Keratinocyte (primary cell): ENCODE results near the gene MKX. TPM values are rescaled to one million over a fixed set of nuclear protein-coding genes. Genes with fewer than 3 reads are reported as not detected.

Experiments used
- DNase-seq: peaks from one replicate; pipeline ENCODE4 v3.0.0-alpha.2; 2011; ENCODE audit warnings: low read depth, missing footprints, low spot score
- FAIRE-seq: peaks from 2 replicates; lab custom pipeline; 2011; peaks lifted over from hg19 to GRCh38; lab: Jason Lieb, UNC
- H2AFZ ChIP-seq: 2 replicates; pipeline ENCODE4 v1.6.0; 2012; ENCODE audit warnings: low read length, control low read depth, inconsistent platforms; ENCODE audit not compliant: control insufficient read depth
- H3K27ac ChIP-seq: 2 replicates; pipeline ENCODE4 v1.5.1; 2011; ENCODE audit warnings: low read length; ENCODE audit not compliant: control insufficient read depth, insufficient read depth
- H3K27me3 ChIP-seq: 3 replicates; pipeline ENCODE4 v1.6.0; 2011; ENCODE audit warnings: low read length; ENCODE audit not compliant: control insufficient read depth, insufficient read depth; ENCODE audit errors: extremely low read depth
- H3K36me3 ChIP-seq, 2 experiments: 2 replicates in 1 of 2; 3 replicates in 1 of 2; pipeline ENCODE4 v1.5.1; 2011; ENCODE audit warnings: low read length in 2 of 2, mild to moderate bottlenecking in 1 of 2; ENCODE audit not compliant: control insufficient read depth in 2 of 2, insufficient read depth in 2 of 2; ENCODE audit errors: extremely low read depth in 1 of 2
- H3K4me1 ChIP-seq: 3 replicates; pipeline ENCODE4 v1.5.1; 2011; ENCODE audit warnings: low read length; ENCODE audit not compliant: control insufficient read depth, insufficient read depth; ENCODE audit errors: extremely low read depth
- H3K4me2 ChIP-seq: 3 replicates; pipeline ENCODE4 v1.6.0; 2011; ENCODE audit warnings: low read depth, low read length; ENCODE audit not compliant: control insufficient read depth, insufficient read depth; ENCODE audit errors: extremely low read depth
- H3K4me3 ChIP-seq, 3 experiments: fragments of 200-600 bp in 1 of 3; sonication (generic) in 1 of 3; 2 replicates in 2 of 3; 3 replicates in 1 of 3; pipeline ENCODE4 v1.5.1; 2011 to 2016; ENCODE audit warnings: low read length in 3 of 3, mild to moderate bottlenecking in 3 of 3, control low read depth in 2 of 3, inconsistent platforms in 1 of 3, low read depth in 1 of 3, mixed read lengths in 1 of 3, mixed run types in 1 of 3, moderate library complexity in 1 of 3; ENCODE audit not compliant: control insufficient read depth in 2 of 3, insufficient read depth in 2 of 3; ENCODE audit errors: extremely low read depth in 1 of 3
- H3K79me2 ChIP-seq: 2 replicates; pipeline ENCODE4 v1.6.0; 2012; ENCODE audit warnings: low read length; ENCODE audit not compliant: control insufficient read depth, insufficient read depth
- H3K9ac ChIP-seq: 3 replicates; pipeline ENCODE4 v1.6.0; 2011; ENCODE audit warnings: low read length; ENCODE audit not compliant: control insufficient read depth, insufficient read depth; ENCODE audit errors: extremely low read depth
- H3K9me1 ChIP-seq: 3 replicates; pipeline ENCODE4 v1.6.0; 2011; ENCODE audit warnings: low read length; ENCODE audit not compliant: control insufficient read depth, insufficient read depth; ENCODE audit errors: extremely low read depth
- H3K9me3 ChIP-seq: 2 replicates; pipeline ENCODE4 v1.5.1; 2012; ENCODE audit warnings: low read depth, low read length; ENCODE audit not compliant: control insufficient read depth
- H4K20me1 ChIP-seq: 3 replicates; pipeline ENCODE4 v1.6.0; 2011; ENCODE audit warnings: low read length; ENCODE audit not compliant: control insufficient read depth, insufficient read depth; ENCODE audit errors: extremely low read depth
- CTCF ChIP-seq, 3 experiments: IDR thresholded peaks in 1 of 3; conservative IDR thresholded peaks in 1 of 3; optimal IDR thresholded peaks in 1 of 3; 2 replicates in 2 of 3; 3 replicates in 1 of 3; pipeline versions ENCODE3 to v1.5.1; 2011; ENCODE audit warnings: low read length in 3 of 3, mild to moderate bottlenecking in 3 of 3, moderate library complexity in 2 of 3, control low read depth in 1 of 3, inconsistent platforms in 1 of 3; ENCODE audit not compliant: insufficient read depth in 2 of 3; ENCODE audit errors: extremely low read depth in 1 of 3
- EZH2 ChIP-seq: IDR thresholded peaks from one replicate; pipeline ENCODE4 v1.6.1; 2012; ENCODE audit warnings: inconsistent platforms, mild to moderate bottlenecking, low read length, moderate library complexity
- dilution Hi-C: fragments of 300-500 bp; cut with MboI; formaldehyde crosslinking; loops from one replicate; pipeline ENCODE4 v1.7.0; 2020; ENCODE audit warnings: low sequenced_read_pairs; ENCODE audit not compliant: extremely low pct_ligation_motif_present
- polyA plus RNA-seq, 5 experiments: library from polyadenylated mRNA; depleted of rRNA in 3 of 5; stranded (reverse) in 3 of 5; stranded (forward) in 1 of 5; unstranded in 1 of 5; fragments of >200 nt; gene quantifications; 1 replicate in 1 of 5; 2 replicates in 3 of 5; 3 replicates in 1 of 5; pipeline versions ENCODE4 v1.2.1 to v1.2.3, GENCODE V29; 2011 to 2012; ENCODE audit warnings: missing spikeins in 2 of 5, low read depth in 1 of 5, low replicate concordance in 1 of 5

Gene MKX
- polyA plus RNA-seq, 1 donor (not counting 4 experiments of a cell fraction or from before 2014, with no cell fraction given), result 0.04 TPM

GRCh38 chr10:27699776-27700175, 45.8 kb downstream of the MKX start:
- Histone ChIP-seq H4K20me1 (no peaks in the 10 kb centered on the region), H3K9me3 (no peaks in the 10 kb centered on the region), H3K4me2 (no peak overlapping the region), H3K27ac (no peak overlapping the region), H3K9ac (no peak overlapping the region), H3K4me1 (no peaks in the 10 kb centered on the region), H3K4me3 (no peak overlapping the region), H3K79me2 (no peaks in the 10 kb centered on the region), H3K36me3 (no peaks in the 10 kb centered on the region), H3K9me1 (no peaks in the 10 kb centered on the region), H3K27me3 (no peaks in the 10 kb centered on the region), H2AFZ (no peak overlapping the region)
- dilution Hi-C loops, result no loop called here
- DNase-seq (no peak), FAIRE-seq (no peak)
- no peak for TF ChIP-seq CTCF (optimal IDR thresholded peaks at IDR 0.05 in 1 of 3, IDR thresholded peaks at IDR 0.05 in 1 of 3, conservative IDR thresholded peaks at IDR 0.05 in 1 of 3; ENCODE audit: extremely low read depth in 1 of 3, insufficient read depth in 2 of 3, low read length in 3 of 3)
- no peak for TF ChIP-seq EZH2

- no peaks in the 10 kb centered on the region for H3K4me1 ChIP-seq
- no peak overlapping the region for H3K27ac ChIP-seq
- H4K20me1 ChIP-seq, result no peaks in the 10 kb centered on the region
- H2AFZ ChIP-seq, result no peak overlapping the region
- no peaks in the 10 kb centered on the region for H3K27me3 ChIP-seq
- no peak overlapping the region for H3K4me3 ChIP-seq
- H3K79me2 ChIP-seq, result no peaks in the 10 kb centered on the region
- DNase-seq (no peak), FAIRE-seq (no peak)
- no peaks in the 10 kb centered on the region for H3K9me3 ChIP-seq
- no peaks in the 10 kb centered on the region for H3K9me1 ChIP-seq
- dilution Hi-C loops, result no loop called here
- H3K9ac ChIP-seq, result no peak overlapping the region
- no peak overlapping the region for H3K4me2 ChIP-seq
- H3K36me3 ChIP-seq, result no peaks in the 10 kb centered on the region
- TF ChIP-seq CTCF (optimal IDR thresholded peaks at IDR 0.05 in 1 of 3, IDR thresholded peaks at IDR 0.05 in 1 of 3, conservative IDR thresholded peaks at IDR 0.05 in 1 of 3; ENCODE audit: extremely low read depth in 1 of 3, insufficient read depth in 2 of 3, low read length in 3 of 3), result no peak
Observed at GRCh38 chr10:27698961-27699360, 46.7 kb downstream of the MKX start.
